ENCODE measurements around the gene OR2H2. TPM values are rescaled to one million over a fixed set of nuclear protein-coding genes. Genes with fewer than 3 reads are reported as not detected.
A peak's percentile ranks its signal among the peaks of the same experiment; 100 is the strongest.

Gene OR2H2
- total and polyA plus RNA-seq, 4 donors: not detected

GRCh38 chr6:29561091-29561490 lies 23.8 kb upstream of the OR2H2 start:
- no peaks in the 10 kb centered on the region for H3K36me3 ChIP-seq (ENCODE audit: control insufficient read depth in 4 of 4, insufficient read depth in 4 of 4, low read length in 4 of 4)
- H3K4me1 ChIP-seq (ENCODE audit: control insufficient read depth in 5 of 5, insufficient read depth in 5 of 5, low read length in 5 of 5): no peaks in the 10 kb centered on the region
- no peak overlapping the region for H3K27ac ChIP-seq (ENCODE audit: low read depth in 1 of 2, low read length in 1 of 2)
- peaks cover 2 to 12% (median 2%) of the 10 kb centered on the region in 3 donors for H3K27me3 ChIP-seq (ENCODE audit: control insufficient read depth in 3 of 3, insufficient read depth in 3 of 3, low read length in 2 of 3)
- DNase-seq: peak in 1 of 3 donors; percentile 12
- ATAC-seq (ENCODE audit: insufficient read depth, low FRiP score): no peak
- no peak overlapping the region for H3K9ac ChIP-seq (ENCODE audit: insufficient read depth in 1 of 2, low read length in 2 of 2)
- TF ChIP-seq, protein P1, sequence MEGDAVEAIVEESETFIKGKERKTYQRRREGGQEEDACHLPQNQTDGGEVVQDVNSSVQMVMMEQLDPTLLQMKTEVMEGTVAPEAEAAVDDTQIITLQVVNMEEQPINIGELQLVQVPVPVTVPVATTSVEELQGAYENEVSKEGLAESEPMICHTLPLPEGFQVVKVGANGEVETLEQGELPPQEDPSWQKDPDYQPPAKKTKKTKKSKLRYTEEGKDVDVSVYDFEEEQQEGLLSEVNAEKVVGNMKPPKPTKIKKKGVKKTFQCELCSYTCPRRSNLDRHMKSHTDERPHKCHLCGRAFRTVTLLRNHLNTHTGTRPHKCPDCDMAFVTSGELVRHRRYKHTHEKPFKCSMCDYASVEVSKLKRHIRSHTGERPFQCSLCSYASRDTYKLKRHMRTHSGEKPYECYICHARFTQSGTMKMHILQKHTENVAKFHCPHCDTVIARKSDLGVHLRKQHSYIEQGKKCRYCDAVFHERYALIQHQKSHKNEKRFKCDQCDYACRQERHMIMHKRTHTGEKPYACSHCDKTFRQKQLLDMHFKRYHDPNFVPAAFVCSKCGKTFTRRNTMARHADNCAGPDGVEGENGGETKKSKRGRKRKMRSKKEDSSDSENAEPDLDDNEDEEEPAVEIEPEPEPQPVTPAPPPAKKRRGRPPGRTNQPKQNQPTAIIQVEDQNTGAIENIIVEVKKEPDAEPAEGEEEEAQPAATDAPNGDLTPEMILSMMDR (IDR thresholded peaks at IDR 0.05; ENCODE audit: control extremely low read depth, extremely low read depth): no peak
- no peak overlapping the region for H3K4me3 ChIP-seq
- peaks cover 0 to 2% (median 0%) of the 10 kb centered on the region in 4 donors for H3K9me3 ChIP-seq (ENCODE audit: control insufficient read depth in 4 of 4, insufficient read depth in 3 of 4, low read length in 3 of 4)

GRCh38 chr6:29561606-29562181 lies 23.2 kb upstream of the OR2H2 start:
- TF ChIP-seq, protein P1 (IDR thresholded peaks at IDR 0.05; ENCODE audit: control extremely low read depth, extremely low read depth): no peak
- peaks cover 0 to 6% (median 0%) of the 10 kb centered on the region in 3 donors for H3K27me3 ChIP-seq (ENCODE audit: control insufficient read depth in 3 of 3, insufficient read depth in 3 of 3, low read length in 2 of 3)
- no peak for ATAC-seq (ENCODE audit: insufficient read depth, low FRiP score)

GRCh38 chr6:29563435-29563965 lies 21.4 kb upstream of the OR2H2 start:
- 30 to 50% methylated on average over 3 of the region's 3 CpGs for WGBS, 2 donors
- Histone ChIP-seq H3K27me3 (ENCODE audit: control insufficient read depth in 3 of 3, insufficient read depth in 3 of 3, low read length in 2 of 3) (peaks cover 0 to 5% (median 0%) of the 10 kb centered on the region in 3 donors), H3K9ac (ENCODE audit: insufficient read depth in 1 of 2, low read length in 2 of 2) (no peak overlapping the region), H3K4me3 (no peak overlapping the region), H3K36me3 (ENCODE audit: control insufficient read depth in 4 of 4, insufficient read depth in 4 of 4, low read length in 4 of 4) (no peaks in the 10 kb centered on the region), H3K9me3 (ENCODE audit: control insufficient read depth in 4 of 4, insufficient read depth in 3 of 4, low read length in 3 of 4) (peaks cover 0 to 1% (median 0%) of the 10 kb centered on the region in 4 donors), H3K27ac (ENCODE audit: low read depth in 1 of 2, low read length in 1 of 2) (no peak overlapping the region), H3K4me1 (ENCODE audit: control insufficient read depth in 5 of 5, insufficient read depth in 5 of 5, low read length in 5 of 5) (peaks cover 0 to 18% (median 0%) of the 10 kb centered on the region in 5 donors)
- TF ChIP-seq, protein P1 (IDR thresholded peaks at IDR 0.05; ENCODE audit: control extremely low read depth, extremely low read depth): no peak
- ATAC-seq (ENCODE audit: insufficient read depth, low FRiP score) (no peak), DNase-seq (no peak)

More at GRCh38 chr6:29561606-29562181, 23.2 kb upstream of the OR2H2 start:
- Histone ChIP-seq H3K4me1 (ENCODE audit: control insufficient read depth in 5 of 5, insufficient read depth in 5 of 5, low read length in 5 of 5) (peaks cover 0 to 4% (median 0%) of the 10 kb centered on the region in 5 donors), H3K36me3 (ENCODE audit: control insufficient read depth in 4 of 4, insufficient read depth in 4 of 4, low read length in 4 of 4) (no peaks in the 10 kb centered on the region), H3K9ac (ENCODE audit: insufficient read depth in 1 of 2, low read length in 2 of 2) (no peak overlapping the region), H3K27ac (ENCODE audit: low read depth in 1 of 2, low read length in 1 of 2) (no peak overlapping the region), H3K9me3 (ENCODE audit: control insufficient read depth in 4 of 4, insufficient read depth in 3 of 4, low read length in 3 of 4) (peaks cover 0 to 2% (median 0%) of the 10 kb centered on the region in 4 donors), H3K4me3 (no peak overlapping the region)
- peak; percentile 66 to 86 (median 80) for DNase-seq
- WGBS, 2 donors: 76 to 94% methylated on average over 1 of the region's 1 CpG
